Muscle layer of duodenum (tissue), 2 donors: ENCODE data around the gene GALNT16.
"Not testable (repeated sequence)": the region's sequence is repeated elsewhere in the genome, so short reads cannot be mapped to it uniquely, and the experiment has no call there.

Experiments
- H3K27ac ChIP-seq: one replicate; pipeline ENCODE4 v1.7.0; 2013; ENCODE audit warnings: mild to moderate bottlenecking, low read length
- H3K27me3 ChIP-seq: one replicate; pipeline ENCODE4 v1.7.0; 2013; ENCODE audit warnings: low read depth, mild to moderate bottlenecking, control low read depth, low read length
- H3K36me3 ChIP-seq, 2 donors: one replicate each; pipeline ENCODE4 v1.7.0; 2013; ENCODE audit warnings: low read length in 2 of 2, control low read depth in 1 of 2, mild to moderate bottlenecking in 1 of 2; ENCODE audit not compliant: insufficient read depth in 2 of 2, control insufficient read depth in 1 of 2
- H3K4me1 ChIP-seq, 2 donors: one replicate each; pipeline ENCODE4 v1.7.0; 2013; ENCODE audit warnings: low read length in 2 of 2, mild to moderate bottlenecking in 2 of 2, control low read depth in 1 of 2, moderate library complexity in 1 of 2; ENCODE audit not compliant: insufficient read depth in 2 of 2, control insufficient read depth in 1 of 2
- H3K4me3 ChIP-seq, 2 donors: one replicate each; pipeline ENCODE4 v1.7.0; 2013; ENCODE audit warnings: low read length in 2 of 2, low read depth in 1 of 2, mild to moderate bottlenecking in 1 of 2
- H3K9me3 ChIP-seq, 2 donors: one replicate each; pipeline ENCODE4 v1.7.0; 2013; ENCODE audit warnings: low read length in 2 of 2, control low read depth in 1 of 2, mild to moderate bottlenecking in 1 of 2; ENCODE audit not compliant: control insufficient read depth in 1 of 2
- donor health status: healthy.

Gene GALNT16

DNA sequence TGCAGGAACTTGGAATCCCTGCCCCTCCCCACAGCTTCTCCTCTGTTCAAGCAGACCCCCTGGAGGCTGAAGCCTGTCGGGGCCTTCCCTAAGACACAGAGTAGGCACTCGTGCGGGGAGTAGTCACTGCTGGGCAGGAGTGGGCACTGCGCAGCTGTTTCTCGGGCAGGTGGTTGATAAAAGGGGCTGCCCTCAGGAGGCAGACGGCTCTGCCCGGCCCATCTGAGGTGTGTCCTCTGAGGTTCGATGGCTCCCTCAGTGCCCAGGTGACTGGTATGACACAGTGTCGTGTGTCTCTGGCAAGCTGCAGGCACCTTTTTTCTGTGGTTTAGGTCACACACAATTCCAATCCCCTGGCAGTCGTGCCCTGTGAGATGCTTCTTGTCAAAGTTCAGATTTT lies 10.1 kb downstream of the GALNT16 start:
- Histone ChIP-seq H3K27me3 (no peaks in the 10 kb centered on the region), H3K9me3 (no peaks in the 10 kb centered on the region), H3K27ac (no peak overlapping the region), H3K4me3 (no peak overlapping the region), H3K36me3 (peaks cover 0 to 3% of the 10 kb centered on the region in 2 donors), H3K4me1 (no peaks in the 10 kb centered on the region)

DNA sequence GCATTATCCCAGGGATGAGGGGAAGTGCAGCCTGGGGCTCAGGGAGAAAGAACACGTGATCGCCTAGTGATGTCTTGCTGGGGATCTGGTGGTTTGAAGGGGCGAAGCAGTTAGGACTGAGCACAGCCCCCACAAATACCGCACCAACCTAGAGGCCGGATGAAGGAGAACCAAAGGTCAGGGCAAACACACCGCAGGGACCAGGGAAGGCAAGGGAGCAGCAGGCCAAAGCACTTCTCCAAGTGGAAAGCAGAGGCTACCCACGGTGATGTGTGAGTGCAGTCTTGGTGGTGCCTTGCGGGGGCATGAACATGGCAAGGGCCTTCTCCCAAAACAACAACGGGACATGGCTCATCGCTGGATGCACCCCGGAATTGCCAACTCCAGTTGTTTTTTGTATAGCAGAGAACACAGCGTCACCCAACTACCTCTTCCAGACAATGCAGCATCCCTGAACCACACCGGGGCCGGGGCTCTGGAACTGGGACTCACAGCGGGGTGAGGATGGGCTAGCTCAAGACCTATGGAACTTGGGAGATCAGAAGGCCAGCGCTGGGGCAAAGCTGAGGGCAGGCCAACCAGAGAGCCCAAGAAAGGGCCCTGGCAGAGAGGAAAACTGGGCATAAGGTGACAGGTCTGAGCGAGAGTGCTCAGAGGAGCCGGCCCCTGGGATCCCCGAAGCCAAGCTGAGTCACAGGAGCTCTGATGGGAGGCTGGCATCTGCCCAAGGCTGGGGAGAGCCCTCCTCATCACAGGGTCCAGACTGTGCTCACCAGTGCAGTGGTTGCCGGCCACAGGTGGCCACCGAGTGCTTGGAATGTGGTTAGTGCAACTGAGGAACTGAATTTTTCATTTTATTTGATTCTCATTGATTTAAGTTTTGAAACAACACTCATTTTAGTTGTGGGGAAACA lies 11.1 kb downstream of the GALNT16 start:
- H3K27me3 ChIP-seq: no peaks in the 10 kb centered on the region
- no peak overlapping the region for H3K4me3 ChIP-seq
- no peak overlapping the region for H3K27ac ChIP-seq

GRCh38 chr14:69274321-69274720 lies 14.4 kb downstream of the GALNT16 start:
- H3K4me1 ChIP-seq: no peaks in the 10 kb centered on the region
- H3K36me3 ChIP-seq: peaks cover 0 to 3% of the 10 kb centered on the region in 2 donors
- H3K27me3 ChIP-seq: no peaks in the 10 kb centered on the region
- no peak overlapping the region for H3K4me3 ChIP-seq
- no peaks in the 10 kb centered on the region for H3K9me3 ChIP-seq
- no peak overlapping the region for H3K27ac ChIP-seq

More for the DNA sequence above, 11.1 kb downstream of the GALNT16 start:
- H3K4me1 ChIP-seq: no peaks in the 10 kb centered on the region
- no peaks in the 10 kb centered on the region for H3K9me3 ChIP-seq
- H3K36me3 ChIP-seq: peaks cover 0 to 3% of the 10 kb centered on the region in 2 donors

DNA sequence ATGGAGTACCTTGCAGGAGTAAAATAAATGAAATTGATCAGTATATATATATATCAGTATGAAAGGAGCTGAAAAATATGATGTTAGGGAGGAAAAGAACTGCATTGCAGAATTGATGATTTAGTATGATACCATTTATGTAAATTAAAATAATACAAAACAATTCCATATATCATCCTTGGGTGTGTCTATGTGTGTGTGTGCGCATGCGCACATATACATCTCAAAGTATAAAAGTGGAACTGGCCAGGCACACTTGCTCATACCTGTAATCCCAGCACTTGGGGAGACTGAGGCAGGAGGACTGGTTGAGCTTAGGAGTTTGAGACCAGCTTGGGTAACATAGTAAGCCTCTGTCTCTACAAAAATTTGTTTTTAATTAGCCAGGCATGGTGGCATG lies 15.4 kb downstream of the GALNT16 start:
- H3K9me3 ChIP-seq: no peaks in the 10 kb centered on the region
- H3K4me1 ChIP-seq: no peaks in the 10 kb centered on the region
- H3K4me3 ChIP-seq: no peak overlapping the region
- no peaks in the 10 kb centered on the region for H3K27me3 ChIP-seq
- H3K36me3 ChIP-seq: peaks cover 0 to 3% of the 10 kb centered on the region in 2 donors
- H3K27ac ChIP-seq: no peak overlapping the region

DNA sequence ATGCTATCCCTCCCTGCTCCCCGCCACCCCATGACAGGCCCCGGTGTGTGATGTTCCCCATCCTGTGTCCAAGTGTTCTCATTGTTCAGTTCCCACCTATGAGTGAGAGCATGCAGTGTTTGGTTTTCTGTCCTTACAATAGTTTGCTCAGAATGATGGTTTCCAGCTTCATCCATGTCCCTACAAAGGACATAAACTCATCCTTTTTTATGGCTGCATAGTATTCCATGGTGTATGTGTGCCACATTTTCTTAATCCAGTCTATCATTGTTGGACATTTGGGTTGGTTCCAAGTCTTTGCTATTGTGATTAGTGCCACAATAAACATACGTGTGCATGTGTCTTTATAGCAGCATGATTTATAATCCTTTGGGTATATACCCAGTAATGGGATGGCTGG lies 17.4 kb downstream of the GALNT16 start:
- not testable (repeated sequence) for H3K36me3 ChIP-seq, H3K4me3 ChIP-seq, H3K27me3 ChIP-seq, H3K9me3 ChIP-seq, H3K27ac ChIP-seq, H3K4me1 ChIP-seq

GRCh38 chr14:69280746-69281291 lies 20.9 kb downstream of the GALNT16 start:
- Histone ChIP-seq H3K36me3 (no peaks in the 10 kb centered on the region), H3K4me1 (no peaks in the 10 kb centered on the region), H3K9me3 (no peaks in the 10 kb centered on the region), H3K27ac (no peak overlapping the region), H3K4me3 (no peak overlapping the region), H3K27me3 (no peaks in the 10 kb centered on the region)

DNA sequence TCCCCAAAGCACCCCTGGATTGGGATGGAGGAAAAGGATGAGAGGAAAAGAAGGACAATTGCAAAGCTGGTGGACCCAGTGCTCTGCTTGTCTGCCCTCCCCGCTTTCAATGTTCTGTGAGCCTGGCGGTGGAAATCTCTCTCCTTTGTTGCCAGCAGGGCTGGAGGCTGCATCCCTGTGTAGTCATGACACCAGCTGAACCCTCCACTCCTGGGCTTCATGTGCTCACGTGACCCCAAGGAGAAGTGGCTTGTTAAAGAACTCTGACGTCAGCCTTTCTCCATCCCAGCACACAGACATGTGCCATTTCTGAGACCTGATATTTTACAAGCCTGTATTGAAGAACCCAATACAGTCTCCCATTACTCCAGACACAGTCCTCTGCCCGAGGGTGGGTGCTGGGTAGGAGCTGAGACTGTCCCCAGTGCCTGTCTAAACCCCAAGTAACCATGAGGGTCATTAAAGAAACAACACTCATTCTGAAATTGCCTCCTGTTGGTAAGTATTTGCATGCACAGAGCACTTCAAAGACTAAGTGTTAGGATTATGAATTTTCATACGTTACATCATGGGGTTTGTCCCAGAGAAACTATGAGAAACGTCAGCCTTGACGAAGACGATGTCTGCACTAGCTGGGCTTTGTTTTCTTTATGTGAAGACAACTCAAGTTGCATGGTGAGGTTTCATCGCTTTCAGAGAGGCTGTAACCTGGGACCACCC lies 21.7 kb downstream of the GALNT16 start:
- H3K4me3 ChIP-seq: no peak overlapping the region
- H3K27me3 ChIP-seq: no peaks in the 10 kb centered on the region
- no peaks in the 10 kb centered on the region for H3K9me3 ChIP-seq
- H3K4me1 ChIP-seq: no peaks in the 10 kb centered on the region
- H3K27ac ChIP-seq: no peak overlapping the region
- H3K36me3 ChIP-seq: no peaks in the 10 kb centered on the region

DNA sequence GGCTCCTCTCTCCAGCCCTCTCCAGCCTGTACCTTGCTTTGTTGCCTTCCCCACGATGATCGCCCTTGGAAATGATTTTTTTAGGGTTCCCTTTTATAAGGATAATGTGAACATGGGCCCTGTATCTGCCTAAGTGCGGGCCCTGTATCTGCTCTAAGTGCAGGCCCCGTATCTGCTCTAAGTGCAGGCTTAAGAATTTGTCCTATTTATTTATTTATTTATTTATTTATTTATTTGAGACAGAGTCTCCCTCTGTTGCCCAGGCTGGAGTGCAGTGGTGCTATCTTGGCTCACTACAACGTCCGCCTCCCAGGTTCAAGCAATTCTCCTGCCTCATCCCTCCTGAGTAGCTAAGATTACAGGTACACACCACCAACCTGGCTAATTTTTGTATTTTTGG lies 22.5 kb downstream of the GALNT16 start:
- no peak overlapping the region for H3K27ac ChIP-seq
- peaks cover 0 to 8% of the 10 kb centered on the region in 2 donors for H3K4me1 ChIP-seq

DNA sequence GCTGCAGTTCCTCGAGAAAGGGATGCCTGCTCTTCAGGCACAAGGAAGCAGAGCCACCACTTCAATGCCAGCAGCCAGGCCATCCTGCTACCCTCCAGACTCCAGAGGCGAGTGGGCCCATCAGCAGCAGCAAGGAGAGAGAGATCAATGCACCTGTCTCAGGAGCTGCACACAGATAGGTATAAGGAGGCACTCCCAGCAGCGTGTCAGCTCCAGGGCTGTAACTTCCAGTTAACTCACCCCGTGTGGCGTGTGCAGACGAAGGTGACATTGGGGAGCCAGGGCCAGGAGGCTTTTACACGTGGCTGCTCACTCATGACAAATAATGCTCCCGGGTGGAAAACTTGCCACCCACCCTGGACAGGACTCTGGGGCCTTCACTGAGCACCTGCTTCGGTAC lies 24.2 kb downstream of the GALNT16 start:
- Histone ChIP-seq H3K9me3 (no peaks in the 10 kb centered on the region), H3K4me3 (no peak overlapping the region), H3K27ac (no peak overlapping the region), H3K4me1 (peaks cover 0 to 19% of the 10 kb centered on the region in 2 donors), H3K36me3 (no peaks in the 10 kb centered on the region), H3K27me3 (no peaks in the 10 kb centered on the region)

More for the DNA sequence above, 22.5 kb downstream of the GALNT16 start:
- Histone ChIP-seq H3K36me3 (no peaks in the 10 kb centered on the region), H3K4me3 (no peak overlapping the region), H3K9me3 (no peaks in the 10 kb centered on the region), H3K27me3 (no peaks in the 10 kb centered on the region)

GRCh38 chr14:69285661-69286255 lies 25.8 kb downstream of the GALNT16 start:
- no peak overlapping the region for H3K4me3 ChIP-seq
- no peaks in the 10 kb centered on the region for H3K9me3 ChIP-seq
- no peaks in the 10 kb centered on the region for H3K36me3 ChIP-seq
- H3K4me1 ChIP-seq: peaks cover 0 to 19% of the 10 kb centered on the region in 2 donors
- H3K27ac ChIP-seq: no peak overlapping the region
- H3K27me3 ChIP-seq: no peaks in the 10 kb centered on the region
